Fibroblast of the aortic adventitia (primary cell): ENCODE results near the gene ELAC1. TPM values are rescaled to one million over a fixed set of nuclear protein-coding genes. Genes with fewer than 3 reads are reported as not detected.

Source experiments
- DNase-seq: peaks from one replicate; pipeline ENCODE4 v3.0.0-alpha.2; 2010; ENCODE audit warnings: low read depth
- H3K4me3 ChIP-seq: 2 replicates; pipeline ENCODE4 v1.5.1; 2011; ENCODE audit warnings: low read depth, mild to moderate bottlenecking, control low read depth, low read length, moderate library complexity
- CTCF ChIP-seq: IDR thresholded peaks from 2 replicates; pipeline ENCODE4 v1.5.1; 2011; ENCODE audit warnings: mild to moderate bottlenecking, low read length, control low read depth, inconsistent platforms; ENCODE audit not compliant: insufficient read depth
- small RNA-seq: library from RNA; depleted of rRNA; stranded (forward); fragments of <200 nt; gene quantifications from one replicate; pipeline ENCODE3, GENCODE V24; 2012
- total RNA-seq: library from RNA; depleted of rRNA; stranded (reverse); fragments of >200 nt; gene quantifications from 2 replicates; pipeline ENCODE4 v1.2.3, GENCODE V29; 2012; ENCODE audit warnings: low replicate concordance

The ELAC1 gene
- total RNA-seq, 1 donor: 12.5 TPM

DNA sequence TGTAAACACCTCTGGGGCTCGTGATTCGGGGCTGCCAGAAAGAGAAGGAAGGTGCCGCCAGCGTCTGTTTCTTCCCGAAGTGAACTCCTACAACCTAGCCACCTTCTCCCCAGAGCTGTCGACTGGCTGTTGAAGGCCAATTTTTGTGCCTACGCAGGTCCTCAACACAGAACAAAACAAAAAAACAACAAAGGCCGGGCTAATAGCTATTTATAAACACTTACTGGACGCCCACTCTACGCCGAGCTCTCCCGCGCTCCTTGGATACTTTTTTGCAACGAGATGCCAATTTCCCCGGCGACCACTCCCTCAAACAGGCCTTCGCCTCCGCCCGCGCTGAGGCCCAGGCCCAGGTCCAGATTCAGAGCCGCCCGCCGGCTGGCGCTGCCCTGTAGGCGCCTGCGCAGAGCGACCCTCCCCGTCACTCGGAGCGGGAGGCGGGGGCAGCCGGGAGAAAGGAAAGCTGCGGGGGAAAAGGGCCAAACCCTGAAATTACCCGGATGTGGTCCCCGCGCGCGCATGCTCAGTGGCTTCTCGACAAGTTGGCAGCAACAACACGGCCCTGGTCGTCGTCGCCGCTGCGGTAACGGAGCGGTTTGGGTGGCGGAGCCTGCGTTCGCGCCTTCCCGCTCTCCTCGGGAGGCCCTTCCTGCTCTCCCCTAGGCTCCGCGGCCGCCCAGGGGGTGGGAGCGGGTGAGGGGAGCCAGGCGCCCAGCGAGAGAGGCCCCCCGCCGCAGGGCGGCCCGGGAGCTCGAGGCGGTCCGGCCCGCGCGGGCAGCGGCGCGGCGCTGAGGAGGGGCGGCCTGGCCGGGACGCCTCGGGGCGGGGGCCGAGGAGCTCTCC lies 62.1 kb downstream of the ELAC1 start, which contains the start of gene SMAD4:
Gene SMAD4, plus strand, starts transcription at position 520 of the 843 bp plus-strand sequence. CDS start 16,834 bp downstream, outside the sequence.
- no peak for TF ChIP-seq CTCF
- peak; percentile 96 for DNase-seq
- peak within 1 kb of the TSS; percentile 86 for H3K4me3 ChIP-seq

- H3K4me3 ChIP-seq: peak overlapping the region; percentile 86
- DNase-seq: peak; percentile 22
- TF ChIP-seq CTCF: no peak
These were observed 62.9 kb downstream of the ELAC1 start for GRCh38 chr18:51030537-51031258.

DNA sequence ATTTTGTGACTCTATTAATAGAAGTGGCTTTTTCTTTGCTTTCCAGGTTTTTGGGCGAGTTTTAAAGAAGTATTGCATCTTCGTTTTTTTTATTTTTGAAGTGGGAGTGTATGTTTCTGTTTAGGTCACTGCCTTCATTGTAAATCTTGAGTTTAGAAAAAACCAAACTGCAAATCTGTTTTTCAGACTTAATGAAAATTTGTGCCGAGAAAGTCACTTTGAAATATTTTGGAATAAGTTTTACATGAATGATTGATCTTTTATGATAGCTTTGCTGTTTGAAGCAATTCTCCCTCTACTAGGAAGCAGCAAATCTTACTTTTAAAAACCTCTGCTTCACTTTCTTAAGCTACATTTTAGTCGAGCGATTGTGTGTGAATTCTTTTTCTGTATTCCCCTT lies 64.4 kb downstream of the ELAC1 start:
- peak overlapping the region; percentile 86 for H3K4me3 ChIP-seq
- TF ChIP-seq CTCF: no peak
- no peak for DNase-seq

DNA sequence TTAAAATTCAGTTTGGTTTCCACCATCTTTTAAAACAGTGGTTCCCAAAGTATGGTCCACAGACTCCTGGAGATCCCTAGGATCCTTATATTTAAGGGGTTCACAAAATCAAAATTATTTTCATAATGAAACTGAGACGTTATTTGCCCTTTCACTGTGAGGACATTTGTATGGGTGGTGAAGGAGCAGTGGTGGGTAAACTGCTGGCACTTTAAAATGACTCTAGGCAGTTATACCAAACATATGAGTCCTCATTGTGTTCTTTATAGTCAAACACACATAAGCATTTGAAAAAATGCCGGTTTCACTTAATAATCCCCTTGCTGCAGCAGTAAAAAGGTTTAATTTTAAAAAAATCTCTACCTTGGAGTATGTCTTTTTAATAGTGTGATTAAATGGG lies 69.4 kb downstream of the ELAC1 start:
- H3K4me3 ChIP-seq: no peak overlapping the region
- DNase-seq: no peak
- no peak for TF ChIP-seq CTCF

Small RNAs within 50 kb of the gene (small RNA-seq; reads per million reads assigned to genes)
- not detected for gene RF00019

Other genes with a start within 250 kb of the ELAC1 start
- gene MRO, start 148.0 kb upstream of the ELAC1 start, total RNA-seq: under 0.01 and 6.5 TPM in 2 replicates
- gene ME2, start 88.9 kb upstream of the ELAC1 start, total RNA-seq: 37.9 and 48.6 TPM in 2 replicates
- 142 and 298 TPM in 2 replicates for gene SMAD4, start 62.2 kb downstream of the ELAC1 start, total RNA-seq
- gene MEX3C, start 229.6 kb downstream of the ELAC1 start, total RNA-seq: 42.5 and 44.2 TPM in 2 replicates